Mesenchymal stem cell (in vitro differentiated cells and primary cell): Measurements from ENCODE around the gene PBX1.

Experiments used
- DNase-seq: peaks from one replicate; pipeline ENCODE4 v3.0.0-alpha.2; 2013
- H2AFZ ChIP-seq: one replicate; pipeline ENCODE4 v1.6.1; 2013; ENCODE audit warnings: low read depth, mild to moderate bottlenecking, control low read depth, inconsistent platforms, low read length, moderate library complexity
- H2AK5ac ChIP-seq: 2 replicates; pipeline ENCODE4 v1.6.1; 2013; ENCODE audit warnings: low read length, moderate library complexity, mild to moderate bottlenecking, inconsistent platforms; ENCODE audit not compliant: severe bottlenecking
- H2BK120ac ChIP-seq: one replicate; pipeline ENCODE4 v1.6.1; 2013; ENCODE audit warnings: low read depth, mild to moderate bottlenecking, inconsistent platforms, low read length, moderate library complexity
- H2BK12ac ChIP-seq, 2 experiments: one replicate each; pipeline ENCODE4 v1.6.1; 2013; ENCODE audit warnings: inconsistent platforms in 2 of 2, low read length in 2 of 2, mild to moderate bottlenecking in 2 of 2, moderate library complexity in 2 of 2, control low read depth in 1 of 2
- H2BK15ac ChIP-seq: one replicate; pipeline ENCODE4 v1.6.1; 2013; ENCODE audit warnings: mild to moderate bottlenecking, low read depth, inconsistent platforms; ENCODE audit not compliant: poor library complexity, severe bottlenecking
- H2BK5ac ChIP-seq: 2 replicates; pipeline ENCODE4 v1.6.1; 2013; ENCODE audit warnings: low read depth, mild to moderate bottlenecking, low read length, control low read depth, inconsistent platforms; ENCODE audit not compliant: poor library complexity, severe bottlenecking
- H3K14ac ChIP-seq, 2 experiments: one replicate each; pipeline ENCODE4 v1.6.1; 2013; ENCODE audit warnings: inconsistent platforms in 2 of 2, low read length in 2 of 2, control low read depth in 1 of 2, mild to moderate bottlenecking in 1 of 2, moderate library complexity in 1 of 2
- H3K18ac ChIP-seq, 2 experiments: one replicate each; pipeline ENCODE4 v1.6.1; 2013; ENCODE audit warnings: inconsistent platforms in 2 of 2, low read length in 2 of 2, control low read depth in 1 of 2, low read depth in 1 of 2, mild to moderate bottlenecking in 1 of 2
- H3K23ac ChIP-seq, 2 experiments: one replicate each; pipeline ENCODE4 v1.6.1; 2013; ENCODE audit warnings: inconsistent platforms in 2 of 2, low read length in 2 of 2, mild to moderate bottlenecking in 2 of 2, moderate library complexity in 2 of 2, control low read depth in 1 of 2
- H3K27ac ChIP-seq: 2 replicates; pipeline ENCODE4 v1.5.1; 2013; ENCODE audit warnings: mild to moderate bottlenecking, moderate library complexity, low read length, control low read depth, inconsistent platforms; ENCODE audit not compliant: poor library complexity, severe bottlenecking
- H3K27me3 ChIP-seq, 2 experiments: 2 replicates each; pipeline versions ENCODE4 v1.6.1 to v1.7.0; 2013; ENCODE audit warnings: low read length in 2 of 2, mild to moderate bottlenecking in 2 of 2, moderate library complexity in 2 of 2, control low read depth in 1 of 2, inconsistent platforms in 1 of 2; ENCODE audit not compliant: control insufficient read depth in 1 of 2, insufficient read depth in 1 of 2
- H3K36me3 ChIP-seq, 2 experiments: 2 replicates each; pipeline versions ENCODE4 v1.6.1 to v1.7.0; 2013; ENCODE audit warnings: low read length in 2 of 2, control low read depth in 1 of 2, inconsistent platforms in 1 of 2, low read depth in 1 of 2, mild to moderate bottlenecking in 1 of 2; ENCODE audit not compliant: insufficient read depth in 2 of 2, control insufficient read depth in 1 of 2
- H3K4ac ChIP-seq, 2 experiments: one replicate each; pipeline ENCODE4 v1.6.1; 2013; ENCODE audit warnings: inconsistent platforms in 2 of 2, low read length in 2 of 2, mild to moderate bottlenecking in 2 of 2, moderate library complexity in 2 of 2, control low read depth in 1 of 2, low read depth in 1 of 2
- H3K4me1 ChIP-seq: 2 replicates; pipeline ENCODE4 v1.6.1; 2013; ENCODE audit warnings: low read depth, low read length, control low read depth; ENCODE audit not compliant: control insufficient read depth, insufficient read depth
- H3K4me2 ChIP-seq: 2 replicates; pipeline ENCODE4 v1.6.1; 2013; ENCODE audit warnings: low read length, mild to moderate bottlenecking, inconsistent platforms; ENCODE audit not compliant: poor library complexity, severe bottlenecking
- H3K4me3 ChIP-seq, 2 experiments: 2 replicates each; pipeline versions ENCODE4 v1.5.1 to v1.7.0; 2013; ENCODE audit warnings: low read length in 2 of 2, mild to moderate bottlenecking in 2 of 2, control low read depth in 1 of 2, low read depth in 1 of 2; ENCODE audit not compliant: insufficient read depth in 1 of 2
- H3K79me1 ChIP-seq: replicated peaks from 2 replicates; pipeline ENCODE4 v1.6.1; 2013; ENCODE audit warnings: mild to moderate bottlenecking, control low read depth, low read length, inconsistent platforms; ENCODE audit not compliant: poor library complexity, severe bottlenecking
- H3K9ac ChIP-seq: 2 replicates; pipeline ENCODE4 v1.7.0; 2013; ENCODE audit warnings: mild to moderate bottlenecking, low read length, moderate library complexity
- H3K9me3 ChIP-seq: 2 replicates; pipeline ENCODE4 v1.7.0; 2013; ENCODE audit warnings: mild to moderate bottlenecking, low read length; ENCODE audit not compliant: control insufficient read depth
- H4K8ac ChIP-seq: one replicate; pipeline ENCODE4 v1.6.1; 2013; ENCODE audit warnings: inconsistent platforms, mild to moderate bottlenecking, low read length, moderate library complexity
- H4K91ac ChIP-seq: one replicate; pipeline ENCODE4 v1.6.1; 2013; ENCODE audit warnings: mild to moderate bottlenecking, low read length, inconsistent platforms
- WGBS: methylation state at CpG from one replicate; pipeline ENCODE4 v1.1.7; 2013; ENCODE audit warnings: mixed read lengths; 5-methylcytosine and 5-hydroxymethylcytosine counted together

The PBX1 gene

DNA sequence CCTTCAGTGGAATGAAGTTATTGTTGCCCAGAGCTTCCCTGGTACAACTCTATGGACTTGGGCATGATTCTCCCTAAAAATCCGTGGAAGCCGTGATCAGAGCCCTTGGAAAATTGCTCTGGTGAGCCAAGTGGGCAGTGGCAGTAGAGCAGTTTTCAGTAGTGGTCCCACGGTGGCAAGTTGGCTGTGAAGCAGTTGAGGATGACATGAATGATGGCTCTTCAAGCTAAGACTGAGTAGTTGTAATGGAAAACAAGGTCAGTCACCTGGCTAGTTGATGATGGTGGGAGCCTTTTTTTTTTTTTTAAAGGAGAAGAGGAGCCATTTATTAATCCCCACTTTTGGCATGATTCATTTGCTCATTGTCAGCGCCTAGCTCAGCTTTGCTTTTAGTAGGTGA is 36.2 kb downstream of the PBX1 start:
- Histone ChIP-seq H3K9me3 (no peaks in the 10 kb centered on the region), H2BK120ac (no peak overlapping the region), H3K4me3 (no peak overlapping the region), H2AFZ (no peak overlapping the region), H2BK15ac (no peak overlapping the region), H2AK5ac (no peak overlapping the region), H3K79me1 (peaks cover 12% of the 10 kb centered on the region), H2BK12ac (no peak overlapping the region), H3K23ac (no peak overlapping the region), H3K4ac (no peak overlapping the region), H3K9ac (no peak overlapping the region), H3K4me1 (peaks cover 7% of the 10 kb centered on the region), H3K27ac (no peak overlapping the region), H3K4me2 (no peak overlapping the region), H4K8ac (no peak overlapping the region), H2BK5ac (no peak overlapping the region), H3K36me3 (peaks cover 0 to 25% of the 10 kb centered on the region in 2 experiments), H3K14ac (no peak overlapping the region), H3K18ac (no peak overlapping the region), H3K27me3 (no peaks in the 10 kb centered on the region), H4K91ac (no peak overlapping the region)
- no peak for DNase-seq
- 84% methylated on average over 4 of the region's 4 CpGs for WGBS

DNA sequence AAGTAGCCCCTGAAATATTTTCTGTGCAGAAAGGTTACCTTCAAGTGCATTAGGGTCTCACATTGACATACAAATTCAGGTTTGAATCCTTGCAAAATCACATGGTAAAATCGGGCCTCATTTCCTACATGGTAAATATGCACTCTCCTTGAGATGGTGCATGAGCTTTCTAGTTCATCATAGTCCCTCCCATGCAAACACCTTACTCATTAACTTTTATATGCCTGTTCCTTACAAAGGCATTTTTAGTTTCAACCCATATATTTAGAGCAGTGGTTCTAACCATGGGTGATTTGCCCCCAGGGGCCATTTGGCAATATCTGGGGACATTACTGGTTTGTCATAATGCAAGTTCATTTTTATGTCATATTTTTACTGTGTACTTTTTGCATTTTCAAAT is 37.2 kb downstream of the PBX1 start:
- no peak overlapping the region for H3K4me3 ChIP-seq

DNA sequence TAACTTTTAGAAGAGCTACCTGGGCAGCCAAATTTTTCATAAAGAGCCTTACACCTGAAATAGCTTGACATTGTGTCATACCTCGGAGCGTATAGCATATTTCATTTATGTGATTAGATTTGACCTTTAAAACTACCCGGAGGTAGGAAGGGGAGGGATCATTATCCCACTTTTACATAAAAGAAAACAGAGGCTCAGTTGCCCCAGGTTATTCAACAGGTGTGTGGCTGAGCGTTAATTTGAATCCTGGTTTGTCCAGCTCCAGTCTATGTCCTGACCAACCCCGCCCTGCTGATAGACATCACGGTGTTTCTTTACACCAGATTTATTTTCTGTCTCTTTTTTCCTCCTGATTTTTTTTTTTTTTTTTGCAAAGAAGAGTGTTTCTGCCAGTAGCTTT is 39.7 kb downstream of the PBX1 start:
- Histone ChIP-seq H2AFZ (no peak overlapping the region), H3K36me3 (peaks cover 0 to 30% of the 10 kb centered on the region in 2 experiments), H3K79me1 (peaks cover 4% of the 10 kb centered on the region), H3K27ac (no peak overlapping the region), H2BK12ac (no peak overlapping the region), H3K18ac (no peak overlapping the region), H3K14ac (no peak overlapping the region), H3K4me3 (no peak overlapping the region), H3K4me2 (no peak overlapping the region), H2BK120ac (no peak overlapping the region), H3K9me3 (no peaks in the 10 kb centered on the region), H3K9ac (no peak overlapping the region), H4K91ac (no peak overlapping the region), H3K4me1 (peaks cover 8% of the 10 kb centered on the region), H2AK5ac (no peak overlapping the region), H3K23ac (no peak overlapping the region), H3K27me3 (no peaks in the 10 kb centered on the region), H3K4ac (no peak overlapping the region), H2BK15ac (no peak overlapping the region), H2BK5ac (no peak overlapping the region), H4K8ac (no peak overlapping the region)
- WGBS = 90% methylated on average over 4 of the region's 6 CpGs
- no peak for DNase-seq

More for the DNA sequence above, 37.2 kb downstream of the PBX1 start:
- Histone ChIP-seq H3K18ac (no peak overlapping the region), H2BK15ac (no peak overlapping the region), H3K14ac (no peak overlapping the region), H2BK12ac (no peak overlapping the region), H2AFZ (no peak overlapping the region), H2BK5ac (no peak overlapping the region), H3K4me2 (no peak overlapping the region), H4K8ac (no peak overlapping the region), H3K23ac (no peak overlapping the region), H3K36me3 (peaks cover 0 to 25% of the 10 kb centered on the region in 2 experiments), H2AK5ac (no peak overlapping the region), H2BK120ac (no peak overlapping the region), H3K9me3 (no peaks in the 10 kb centered on the region), H3K27ac (no peak overlapping the region), H3K27me3 (no peaks in the 10 kb centered on the region), H3K4ac (no peak overlapping the region), H3K4me1 (peaks cover 6% of the 10 kb centered on the region), H3K9ac (no peak overlapping the region), H3K79me1 (peaks cover 12% of the 10 kb centered on the region), H4K91ac (no peak overlapping the region)
- DNase-seq = no peak
- WGBS = 74% methylated on average over 1 of the region's 1 CpG

DNA sequence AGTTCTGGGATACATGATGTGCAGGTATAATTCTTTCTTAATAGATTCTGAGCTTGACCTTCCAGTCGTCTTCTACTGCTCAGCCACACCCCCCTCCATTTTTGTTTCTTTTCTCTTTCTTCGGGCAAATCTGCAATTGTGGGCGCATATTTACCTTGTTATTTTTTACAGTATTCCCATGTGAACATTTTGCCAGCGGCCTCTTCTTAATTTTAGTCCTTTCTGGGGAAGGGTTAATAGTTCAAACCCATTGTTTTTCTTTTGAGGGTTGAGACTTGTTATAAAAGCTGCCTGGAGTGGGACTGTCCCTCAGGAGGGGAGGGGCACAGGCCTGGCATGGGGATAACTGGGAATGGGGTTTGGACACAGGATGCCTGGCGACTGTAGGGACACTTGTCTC is 40.3 kb downstream of the PBX1 start:
- H3K23ac ChIP-seq = no peak overlapping the region
- WGBS = 90% methylated on average over 2 of the region's 5 CpGs
- no peak overlapping the region for H2BK120ac ChIP-seq
- no peak overlapping the region for H3K4ac ChIP-seq
- H3K14ac ChIP-seq = no peak overlapping the region
- no peak overlapping the region for H4K8ac ChIP-seq
- H3K18ac ChIP-seq = peak overlapping the region in 1 of 2 experiments; percentile 22
- no peak overlapping the region for H3K4me3 ChIP-seq
- DNase-seq = no peak
- H3K9me3 ChIP-seq = no peaks in the 10 kb centered on the region
- no peak overlapping the region for H3K4me2 ChIP-seq
- peaks cover 4% of the 10 kb centered on the region for H3K79me1 ChIP-seq
- no peak overlapping the region for H2AFZ ChIP-seq
- peaks cover 0 to 29% of the 10 kb centered on the region in 2 experiments for H3K36me3 ChIP-seq
- peaks cover 10% of the 10 kb centered on the region for H3K4me1 ChIP-seq
- H2BK15ac ChIP-seq = no peak overlapping the region
- no peak overlapping the region for H4K91ac ChIP-seq
- no peak overlapping the region for H3K27ac ChIP-seq
- H3K27me3 ChIP-seq = no peaks in the 10 kb centered on the region
- H2BK12ac ChIP-seq = no peak overlapping the region
- no peak overlapping the region for H3K9ac ChIP-seq
- no peak overlapping the region for H2BK5ac ChIP-seq
- H2AK5ac ChIP-seq = no peak overlapping the region
